Erythroblast (primary cell): Measurements from ENCODE around the gene NEUROD2.

Experiments used
- GATA1 ChIP-seq: IDR thresholded peaks from 2 replicates; pipeline ENCODE4 v1.6.1; 2011; ENCODE audit warnings: low read depth, mild to moderate bottlenecking, control low read depth, low read length, moderate library complexity
- POLR2A ChIP-seq: IDR thresholded peaks from 2 replicates; pipeline ENCODE4 v1.6.1; 2011; ENCODE audit warnings: mild to moderate bottlenecking, low read length

DNA sequence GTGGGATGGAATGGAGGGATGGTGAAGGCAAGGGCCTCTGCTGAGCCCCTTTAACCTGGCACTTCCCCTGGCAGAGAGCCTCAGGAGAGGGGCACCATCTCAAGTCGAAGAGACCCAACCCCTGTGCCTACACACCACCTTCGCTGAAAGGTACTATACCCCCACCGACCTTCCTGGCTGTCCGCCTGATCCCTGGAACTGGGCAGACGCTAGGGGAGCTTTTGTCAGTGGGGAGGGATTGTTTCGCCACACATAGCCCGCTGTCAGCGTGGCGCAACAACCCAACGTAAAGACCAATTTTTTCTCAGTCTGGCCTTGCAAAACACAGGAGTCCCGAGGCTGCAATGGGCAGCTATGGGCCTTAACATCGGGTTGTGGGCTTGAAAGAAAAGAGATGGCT, 22.2 kb upstream of the NEUROD2 start:
- TF ChIP-seq POLR2A = no peak
- no peak for TF ChIP-seq GATA1
